ENCODE results near the gene GMEB1.
"Not testable (repeated sequence)": the region's sequence is repeated elsewhere in the genome, so short reads cannot be mapped to it uniquely, and the experiment has no call there.

GMEB1 gene

DNA sequence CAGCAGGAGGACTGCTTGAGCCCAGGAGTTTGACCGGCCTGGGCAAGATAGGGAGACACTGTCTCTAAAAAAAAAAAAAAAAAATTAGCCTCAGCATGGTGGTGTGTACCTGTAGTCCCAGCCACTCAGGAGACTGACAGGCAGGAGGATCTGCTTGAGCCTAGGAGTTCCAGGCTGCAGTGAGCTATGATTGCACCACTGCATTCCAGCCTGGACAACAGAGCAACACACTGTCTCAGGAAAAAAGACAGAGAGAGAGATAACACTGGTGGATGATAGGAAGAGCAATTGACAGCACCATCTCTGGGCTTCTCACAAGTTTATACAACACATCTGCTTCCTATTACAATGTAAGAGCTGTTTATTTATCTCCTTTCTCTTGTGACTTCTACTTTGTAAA, 22.5 kb upstream of the GMEB1 start:
- Histone ChIP-seq H3K27me3 (ENCODE audit: insufficient read depth, poor library complexity, severe bottlenecking) (no peaks in the 10 kb centered on the region), H3K27ac (replicated peaks) (no peak overlapping the region), H3K4me3 (replicated peaks; ENCODE audit: insufficient read depth, low read length) (no peak overlapping the region)
- DNase-seq (ENCODE audit: low read depth in 1 of 2, low spot score in 1 of 2), result no peak
- TF ChIP-seq GABPA (IDR thresholded peaks at IDR 0.05; ENCODE audit: low read depth) (no peak), SPI1 (IDR thresholded peaks at IDR 0.05; ENCODE audit: borderline replicate concordance, low read depth) (no peak), POLR2AphosphoS5 (IDR thresholded peaks at IDR 0.05; ENCODE audit: low read depth) (no peak)
- TF ChIP-seq, protein P1, sequence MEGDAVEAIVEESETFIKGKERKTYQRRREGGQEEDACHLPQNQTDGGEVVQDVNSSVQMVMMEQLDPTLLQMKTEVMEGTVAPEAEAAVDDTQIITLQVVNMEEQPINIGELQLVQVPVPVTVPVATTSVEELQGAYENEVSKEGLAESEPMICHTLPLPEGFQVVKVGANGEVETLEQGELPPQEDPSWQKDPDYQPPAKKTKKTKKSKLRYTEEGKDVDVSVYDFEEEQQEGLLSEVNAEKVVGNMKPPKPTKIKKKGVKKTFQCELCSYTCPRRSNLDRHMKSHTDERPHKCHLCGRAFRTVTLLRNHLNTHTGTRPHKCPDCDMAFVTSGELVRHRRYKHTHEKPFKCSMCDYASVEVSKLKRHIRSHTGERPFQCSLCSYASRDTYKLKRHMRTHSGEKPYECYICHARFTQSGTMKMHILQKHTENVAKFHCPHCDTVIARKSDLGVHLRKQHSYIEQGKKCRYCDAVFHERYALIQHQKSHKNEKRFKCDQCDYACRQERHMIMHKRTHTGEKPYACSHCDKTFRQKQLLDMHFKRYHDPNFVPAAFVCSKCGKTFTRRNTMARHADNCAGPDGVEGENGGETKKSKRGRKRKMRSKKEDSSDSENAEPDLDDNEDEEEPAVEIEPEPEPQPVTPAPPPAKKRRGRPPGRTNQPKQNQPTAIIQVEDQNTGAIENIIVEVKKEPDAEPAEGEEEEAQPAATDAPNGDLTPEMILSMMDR (IDR thresholded peaks at IDR 0.05; ENCODE audit: insufficient read depth, low read length), result no peak
- TF ChIP-seq, protein P2, sequence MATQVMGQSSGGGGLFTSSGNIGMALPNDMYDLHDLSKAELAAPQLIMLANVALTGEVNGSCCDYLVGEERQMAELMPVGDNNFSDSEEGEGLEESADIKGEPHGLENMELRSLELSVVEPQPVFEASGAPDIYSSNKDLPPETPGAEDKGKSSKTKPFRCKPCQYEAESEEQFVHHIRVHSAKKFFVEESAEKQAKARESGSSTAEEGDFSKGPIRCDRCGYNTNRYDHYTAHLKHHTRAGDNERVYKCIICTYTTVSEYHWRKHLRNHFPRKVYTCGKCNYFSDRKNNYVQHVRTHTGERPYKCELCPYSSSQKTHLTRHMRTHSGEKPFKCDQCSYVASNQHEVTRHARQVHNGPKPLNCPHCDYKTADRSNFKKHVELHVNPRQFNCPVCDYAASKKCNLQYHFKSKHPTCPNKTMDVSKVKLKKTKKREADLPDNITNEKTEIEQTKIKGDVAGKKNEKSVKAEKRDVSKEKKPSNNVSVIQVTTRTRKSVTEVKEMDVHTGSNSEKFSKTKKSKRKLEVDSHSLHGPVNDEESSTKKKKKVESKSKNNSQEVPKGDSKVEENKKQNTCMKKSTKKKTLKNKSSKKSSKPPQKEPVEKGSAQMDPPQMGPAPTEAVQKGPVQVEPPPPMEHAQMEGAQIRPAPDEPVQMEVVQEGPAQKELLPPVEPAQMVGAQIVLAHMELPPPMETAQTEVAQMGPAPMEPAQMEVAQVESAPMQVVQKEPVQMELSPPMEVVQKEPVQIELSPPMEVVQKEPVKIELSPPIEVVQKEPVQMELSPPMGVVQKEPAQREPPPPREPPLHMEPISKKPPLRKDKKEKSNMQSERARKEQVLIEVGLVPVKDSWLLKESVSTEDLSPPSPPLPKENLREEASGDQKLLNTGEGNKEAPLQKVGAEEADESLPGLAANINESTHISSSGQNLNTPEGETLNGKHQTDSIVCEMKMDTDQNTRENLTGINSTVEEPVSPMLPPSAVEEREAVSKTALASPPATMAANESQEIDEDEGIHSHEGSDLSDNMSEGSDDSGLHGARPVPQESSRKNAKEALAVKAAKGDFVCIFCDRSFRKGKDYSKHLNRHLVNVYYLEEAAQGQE (IDR thresholded peaks at IDR 0.05; ENCODE audit: insufficient replicate concordance, low read depth), result no peak

DNA sequence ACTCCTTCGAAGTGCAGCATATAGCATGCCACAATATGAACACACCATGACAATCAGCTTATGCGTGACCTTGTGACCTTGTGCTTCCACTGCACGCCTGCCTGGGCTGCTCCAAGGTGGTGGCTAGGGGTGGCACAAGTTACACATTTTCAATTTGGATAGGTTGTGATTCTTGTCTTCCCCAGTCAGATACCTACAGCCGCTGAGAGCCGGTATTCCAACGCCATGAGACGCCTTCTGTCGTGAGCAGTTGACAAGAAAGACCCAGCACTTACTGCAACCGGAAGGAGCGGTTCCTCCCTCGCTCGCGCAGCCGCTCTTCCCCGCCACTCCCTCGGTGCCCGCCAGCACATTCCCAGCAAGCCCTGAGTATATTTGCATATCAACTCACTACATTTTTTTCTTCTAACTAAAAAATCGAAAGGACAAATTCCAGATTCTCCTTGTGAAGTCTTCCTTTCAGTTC, 20.5 kb upstream of the GMEB1 start:
- Histone ChIP-seq H3K27ac (replicated peaks) (peak overlapping the region; percentile 99), H3K4me3 (replicated peaks; ENCODE audit: insufficient read depth, low read length) (peak overlapping the region; percentile 25), H3K27me3 (ENCODE audit: insufficient read depth, poor library complexity, severe bottlenecking) (no peaks in the 10 kb centered on the region)
- TF ChIP-seq, protein P2 (IDR thresholded peaks at IDR 0.05; ENCODE audit: insufficient replicate concordance, low read depth), result no peak
- peak; percentile 42; the same call in 1 of the 2 replicates for TF ChIP-seq SPI1 (IDR thresholded peaks at IDR 0.05; ENCODE audit: borderline replicate concordance, low read depth)
- DNase-seq (ENCODE audit: low read depth in 1 of 2, low spot score in 1 of 2), result peak; percentile 87 to 96

DNA sequence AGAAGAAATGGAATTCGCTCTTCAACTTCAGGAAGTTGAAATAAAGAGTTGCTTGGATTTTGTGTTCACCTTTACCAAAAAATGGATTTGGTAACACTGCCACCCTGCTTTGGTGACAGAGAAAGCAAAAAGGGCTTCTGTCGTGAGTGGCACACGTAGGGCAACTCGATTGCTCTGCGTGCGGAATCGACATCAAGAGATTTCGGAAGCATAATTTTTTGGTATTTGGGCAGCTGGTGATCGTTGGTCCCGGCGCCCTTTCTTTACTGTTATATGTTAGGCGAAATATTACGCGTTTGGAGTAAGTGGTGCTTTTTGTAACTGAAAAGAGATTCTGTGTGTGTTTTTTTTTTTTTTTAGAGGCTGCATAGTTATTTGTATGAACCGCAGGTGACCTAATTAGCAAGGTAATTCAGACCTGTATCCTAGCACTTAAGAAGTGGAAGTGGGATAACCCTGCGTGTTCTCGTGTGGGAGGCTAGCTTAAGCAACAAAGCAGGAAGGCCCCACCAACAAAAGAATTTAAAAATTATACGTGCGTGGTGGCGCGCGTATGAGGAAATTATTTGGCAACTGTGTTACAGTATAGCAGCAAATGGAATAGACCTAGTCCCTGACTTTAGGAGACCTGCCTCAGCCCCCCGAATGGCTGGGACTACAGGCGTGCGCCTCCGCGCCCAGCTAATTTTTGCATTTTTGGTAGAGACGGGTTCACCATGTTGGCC, 19.9 kb upstream of the GMEB1 start, which contains the start of gene RNU11:
RNU11 (plus strand) TSS at position 127 of the 725 bp plus-strand sequence.
- Histone ChIP-seq H3K27me3 (ENCODE audit: insufficient read depth, poor library complexity, severe bottlenecking) (no peaks in the 10 kb centered on the region), H3K4me3 (replicated peaks; ENCODE audit: insufficient read depth, low read length) (peak within 1 kb of the TSS; percentile 28), H3K27ac (replicated peaks) (peak within 1 kb of the TSS; percentile 99)
- peak; percentile 36; the same call in 1 of the 2 replicates for TF ChIP-seq SPI1 (IDR thresholded peaks at IDR 0.05; ENCODE audit: borderline replicate concordance, low read depth)
- peak; percentile 70; the same call in 1 of the 2 replicates for TF ChIP-seq GABPA (IDR thresholded peaks at IDR 0.05; ENCODE audit: low read depth)
- peak; percentile 100 for TF ChIP-seq POLR2AphosphoS5 (IDR thresholded peaks at IDR 0.05; ENCODE audit: low read depth)
- TF ChIP-seq, protein P1 (IDR thresholded peaks at IDR 0.05; ENCODE audit: insufficient read depth, low read length), result no peak
- TF ChIP-seq, protein P2 (IDR thresholded peaks at IDR 0.05; ENCODE audit: insufficient replicate concordance, low read depth), result peak; percentile 46
- peak; percentile 93 to 95 for DNase-seq (ENCODE audit: low read depth in 1 of 2, low spot score in 1 of 2)

DNA sequence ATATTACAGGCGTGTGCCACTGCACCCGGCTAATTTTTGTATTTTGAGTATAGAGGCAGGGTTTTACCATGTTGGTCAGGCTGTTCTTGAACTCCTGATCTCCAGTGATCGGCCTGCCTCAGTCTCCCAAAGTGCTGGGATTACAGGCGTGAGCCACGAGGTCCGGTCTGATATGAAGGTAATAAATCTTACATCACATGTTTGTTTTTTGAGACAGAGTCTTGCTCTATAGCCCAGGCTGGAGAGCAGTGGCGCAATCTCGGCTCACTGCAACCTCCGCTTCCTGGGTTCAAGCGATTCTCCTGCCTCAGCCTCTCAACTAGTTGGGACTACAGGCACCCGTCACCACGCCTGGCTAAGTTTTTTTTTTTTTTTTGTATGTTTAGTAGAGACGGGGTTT, 15.5 kb upstream of the GMEB1 start:
- H3K27me3 ChIP-seq (ENCODE audit: insufficient read depth, poor library complexity, severe bottlenecking); DNase-seq (ENCODE audit: low read depth in 1 of 2, low spot score in 1 of 2); H3K4me3 ChIP-seq (replicated peaks; ENCODE audit: insufficient read depth, low read length); H3K27ac ChIP-seq (replicated peaks): not testable (repeated sequence)

DNA sequence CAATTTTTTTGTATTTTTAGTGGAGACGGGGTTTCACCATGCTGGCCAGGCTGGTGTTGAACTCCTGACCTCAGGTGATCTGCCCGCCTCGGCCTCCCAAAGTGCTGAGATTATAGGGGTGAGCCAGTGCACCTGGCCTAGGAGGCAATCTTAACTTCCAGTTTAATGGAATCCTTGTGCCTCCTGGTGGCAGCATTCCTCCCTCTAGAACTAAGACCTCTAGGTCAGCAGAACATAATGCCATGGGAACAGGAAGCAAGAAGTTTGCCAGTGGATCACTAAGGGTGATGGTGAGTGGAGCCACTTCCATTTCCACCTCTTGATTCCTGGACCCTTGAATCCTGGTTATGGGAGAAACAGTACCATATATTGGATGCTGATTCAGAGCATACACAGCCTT, 14.7 kb upstream of the GMEB1 start:
- DNase-seq (ENCODE audit: low read depth in 1 of 2, low spot score in 1 of 2), result peak in 1 of 2 experiments; percentile 12
- not testable (repeated sequence) for H3K27me3 ChIP-seq (ENCODE audit: insufficient read depth, poor library complexity, severe bottlenecking); H3K4me3 ChIP-seq (replicated peaks; ENCODE audit: insufficient read depth, low read length); H3K27ac ChIP-seq (replicated peaks)

DNA sequence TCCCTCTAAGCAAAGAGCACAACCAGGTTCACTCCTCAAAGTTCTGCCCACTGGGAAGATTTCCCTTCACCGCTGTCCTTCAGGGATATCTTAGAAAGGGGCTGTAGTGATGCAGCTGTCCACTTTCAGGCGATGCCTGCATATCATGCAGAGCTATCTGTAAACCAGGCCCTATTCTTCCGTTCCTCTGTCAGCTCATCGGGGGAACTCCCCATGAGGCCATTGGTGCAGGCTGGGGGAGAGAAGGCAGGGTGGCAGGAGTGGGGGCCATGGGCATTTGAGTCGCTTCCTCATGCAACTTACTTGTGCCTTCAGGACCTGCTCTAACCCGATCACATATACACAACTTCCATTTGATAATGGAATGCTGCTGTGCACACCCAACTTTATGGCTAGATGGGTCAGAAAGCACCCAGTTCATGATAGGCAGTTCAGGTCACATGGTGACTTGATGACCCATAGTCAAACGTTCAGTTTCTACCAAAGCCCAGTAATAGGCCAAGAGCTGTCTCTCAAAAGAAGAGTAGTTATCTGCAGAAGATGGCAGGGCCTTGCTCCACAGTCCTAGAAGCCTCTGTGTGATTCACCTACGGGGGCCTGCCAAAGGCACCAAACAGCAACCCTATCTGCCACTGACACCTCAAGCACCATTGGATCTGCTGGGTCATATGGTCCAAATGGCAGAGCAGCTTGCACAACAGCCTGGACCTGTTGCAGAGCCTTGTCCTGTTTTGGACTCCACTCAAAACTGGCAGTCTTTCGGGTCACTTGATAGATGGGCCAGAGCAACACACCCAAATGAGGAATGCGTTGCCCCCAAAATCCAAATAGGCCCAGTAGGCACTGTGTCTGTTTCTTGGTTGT, 12.9 kb upstream of the GMEB1 start:
- not testable (repeated sequence) for H3K4me3 ChIP-seq (replicated peaks; ENCODE audit: insufficient read depth, low read length); DNase-seq (ENCODE audit: low read depth in 1 of 2, low spot score in 1 of 2); H3K27ac ChIP-seq (replicated peaks)

More for the DNA sequence above, 12.9 kb upstream of the GMEB1 start:
- not testable (repeated sequence) for H3K27me3 ChIP-seq (ENCODE audit: insufficient read depth, poor library complexity, severe bottlenecking)

Measured in HL-60 (cell line).